HFF-Myc (cell line): ENCODE measurements around the gene SOCS1.

ENCODE experiments used
- DNase-seq: peaks from one replicate; pipeline ENCODE4 v3.0.0-alpha.2; 2011; ENCODE audit warnings: low read depth; ENCODE audit errors: extremely low read depth
- H3K4me3 ChIP-seq: replicated peaks from 2 replicates; pipeline ENCODE4 v1.5.1; 2011; ENCODE audit warnings: low read depth, mild to moderate bottlenecking, control low read depth, low read length
- CTCF ChIP-seq: IDR thresholded peaks from 2 replicates; pipeline ENCODE4 v1.5.1; 2012; ENCODE audit warnings: mild to moderate bottlenecking, low read depth, low read length, control low read depth; ENCODE audit errors: missing control alignments

The SOCS1 gene

GRCh38 chr16:11273721-11274324, 17.8 kb upstream of the SOCS1 start:
- no peak for TF ChIP-seq CTCF
- no peak overlapping the region for H3K4me3 ChIP-seq
- no peak for DNase-seq

- no peak within 1 kb of the TSS for H3K4me3 ChIP-seq
- TF ChIP-seq CTCF = no peak
- DNase-seq = no peak
Observed at GRCh38 chr16:11272921-11273720, 17.1 kb upstream of the SOCS1 start, which contains the start of gene PRM3. TSS of gene PRM3 (minus strand) at chr16:11273629. CDS start at chr16:11273595, 34 bp downstream.

- H3K4me3 ChIP-seq = no peak overlapping the region
- no peak for TF ChIP-seq CTCF
Observed at GRCh38 chr16:11272484-11272883, 16.5 kb upstream of the SOCS1 start.

GRCh38 chr16:11271610-11272009, 15.6 kb upstream of the SOCS1 start:
- DNase-seq = no peak
- no peak overlapping the region for H3K4me3 ChIP-seq
- no peak for TF ChIP-seq CTCF

More at GRCh38 chr16:11272484-11272883, 16.5 kb upstream of the SOCS1 start:
- no peak for DNase-seq

GRCh38 chr16:11270602-11271162, 14.7 kb upstream of the SOCS1 start:
- no peak overlapping the region for H3K4me3 ChIP-seq
- no peak for TF ChIP-seq CTCF
- DNase-seq = no peak

GRCh38 chr16:11268921-11269375, 12.9 kb upstream of the SOCS1 start, which contains the start of gene TNP2:
TSS of gene TNP2 (minus strand) at chr16:11269325. CDS start at chr16:11269262, 63 bp downstream.
- no peak within 1 kb of the TSS for H3K4me3 ChIP-seq

More at GRCh38 chr16:11268921-11269375, 12.9 kb upstream of the SOCS1 start, which contains the start of gene TNP2:
- TF ChIP-seq CTCF = no peak
- DNase-seq = no peak
